Lower leg skin (tissue), 3 donors: Measurements from ENCODE around the gene CDC25B.

Experiments used
- CTCF ChIP-seq, 3 donors: fragments of 450-650 bp; IDR thresholded peaks; one replicate each; pipeline ENCODE4 v1.5.1; 2016; ENCODE audit warnings: antibody characterized with exemption in 3 of 3, mild to moderate bottlenecking in 3 of 3, moderate library complexity in 2 of 3
- POLR2A ChIP-seq, 2 donors: fragments of 450-650 bp; IDR thresholded peaks; one replicate each; pipeline ENCODE4 v1.6.1; 2016 to 2017; ENCODE audit warnings: antibody characterized with exemption in 2 of 2, mild to moderate bottlenecking in 1 of 2, moderate library complexity in 1 of 2

GRCh38 chr20:3800878-3801260, 4.8 kb downstream of the CDC25B start:
- no peak for TF ChIP-seq CTCF (IDR thresholded peaks at IDR 0.05)
- TF ChIP-seq POLR2A (IDR thresholded peaks at IDR 0.05): no peak
